Hepatocyte (in vitro differentiated cells): ENCODE data around the gene NBAS. TPM values are rescaled to one million over a fixed set of nuclear protein-coding genes. Genes with fewer than 3 reads are reported as not detected.

Experiments
- DNase-seq: peaks from one replicate; pipeline ENCODE4 v3.0.0-alpha.2; 2016; ENCODE audit warnings: low spot score
- H2AFZ ChIP-seq: fragments of 200-600 bp; sonication (generic); 2 replicates; pipeline ENCODE4 v1.6.0; 2016; ENCODE audit warnings: antibody characterized with exemption, mild to moderate bottlenecking
- H3K27ac ChIP-seq: fragments of 200-600 bp; sonication (generic); 2 replicates; pipeline ENCODE4 v1.5.1; 2016; ENCODE audit warnings: mild to moderate bottlenecking
- H3K27me3 ChIP-seq: fragments of 200-600 bp; sonication (generic); 2 replicates; pipeline ENCODE4 v1.6.1; 2016
- H3K36me3 ChIP-seq: fragments of 200-600 bp; sonication (generic); replicated peaks from 2 replicates; pipeline ENCODE4 v1.5.1; 2016; ENCODE audit warnings: low read depth; ENCODE audit not compliant: insufficient read depth
- H3K4me1 ChIP-seq: fragments of 200-600 bp; sonication (generic); 2 replicates; pipeline ENCODE4 v1.5.1; 2016; ENCODE audit warnings: mild to moderate bottlenecking, moderate library complexity; ENCODE audit not compliant: insufficient read depth
- H3K4me2 ChIP-seq: fragments of 200-600 bp; sonication (generic); 2 replicates; pipeline ENCODE4 v1.6.0; 2016
- H3K4me3 ChIP-seq: fragments of 200-600 bp; sonication (generic); 2 replicates; pipeline ENCODE4 v1.5.1; 2016; ENCODE audit warnings: mild to moderate bottlenecking
- H3K79me2 ChIP-seq: fragments of 200-600 bp; sonication (generic); 2 replicates; pipeline ENCODE4 v1.6.0; 2017; ENCODE audit warnings: mild to moderate bottlenecking
- H3K9me2 ChIP-seq: fragments of 200-600 bp; sonication (generic); replicated peaks from 2 replicates; pipeline ENCODE4 v1.6.0; 2017; ENCODE audit warnings: mild to moderate bottlenecking; ENCODE audit not compliant: insufficient read depth
- H3K9me3 ChIP-seq: fragments of 200-600 bp; sonication (generic); 2 replicates; pipeline ENCODE4 v1.5.1; 2016; ENCODE audit warnings: low read depth, mild to moderate bottlenecking
- H4K20me1 ChIP-seq: fragments of 200-600 bp; sonication (generic); 2 replicates; pipeline ENCODE4 v1.6.0; 2016; ENCODE audit warnings: mild to moderate bottlenecking; ENCODE audit not compliant: insufficient read depth, poor library complexity, severe bottlenecking
- CTCF ChIP-seq: fragments of 200-600 bp; sonication (generic); IDR thresholded peaks from 2 replicates; pipeline ENCODE4 v1.5.1; 2016; ENCODE audit warnings: antibody characterized with exemption, mild to moderate bottlenecking; ENCODE audit not compliant: poor library complexity
- EZH2 ChIP-seq: fragments of 200-600 bp; sonication (generic); IDR thresholded peaks from 2 replicates; pipeline ENCODE4 v1.6.1; 2016; ENCODE audit warnings: antibody characterized with exemption, mild to moderate bottlenecking, borderline replicate concordance
- EZH2phosphoT487 ChIP-seq: fragments of 200-600 bp; sonication (generic); IDR thresholded peaks from one replicate; pipeline ENCODE4 v1.6.1; 2018; ENCODE audit warnings: antibody characterized with exemption, mild to moderate bottlenecking, low read depth, moderate library complexity; ENCODE audit not compliant: unreplicated experiment, severe bottlenecking
- WGBS: methylation state at CpG from one replicate; pipeline ENCODE4 v1.1.6; 2016; ENCODE audit warnings: low lambda C conversion rate; ENCODE audit errors: missing lambda C conversion rate; 5-methylcytosine and 5-hydroxymethylcytosine counted together
- polyA plus RNA-seq: library from polyadenylated mRNA; unstranded; fragments of >200 nt; fragmentation: Nextera tagmentation; extraction: Ambion mirVana; gene quantifications from 2 replicates; pipeline ENCODE4 v1.2.1, GENCODE V29; 2016
- total RNA-seq: library from RNA; depleted of rRNA; stranded (reverse); fragments of >200 nt; gene quantifications from 2 replicates; pipeline ENCODE4 v1.2.3, GENCODE V29; 2014

NBAS gene
- total and polyA plus RNA-seq, 2 experiments from 2014 or later: 20.8 to 47.2 TPM

DNA sequence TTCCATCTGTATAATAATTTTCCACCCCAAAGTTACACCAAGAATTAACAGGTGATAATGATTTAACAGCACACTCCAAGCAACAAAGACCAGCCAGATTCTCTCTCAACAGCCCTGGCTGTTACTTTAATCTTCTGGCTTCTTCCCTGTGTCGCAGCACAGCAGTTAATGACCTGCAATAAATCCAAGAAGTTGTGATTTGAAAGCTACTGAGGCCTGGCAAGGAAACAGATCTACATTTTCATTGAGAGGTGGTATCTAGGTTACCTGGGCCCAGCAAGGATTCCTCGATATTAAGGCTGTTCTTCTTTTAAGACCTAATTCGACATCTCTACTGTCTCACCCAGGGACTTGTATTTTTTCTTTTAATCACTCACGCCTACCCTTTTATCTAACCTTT, 433.8 kb downstream of the NBAS start:
- Histone ChIP-seq H3K4me2 (no peak overlapping the region), H2AFZ (no peak overlapping the region), H3K9me2 (no peaks in the 10 kb centered on the region), H3K9me3 (no peaks in the 10 kb centered on the region), H3K36me3 (no peaks in the 10 kb centered on the region), H3K79me2 (no peaks in the 10 kb centered on the region), H4K20me1 (no peaks in the 10 kb centered on the region), H3K27ac (no peak overlapping the region), H3K4me3 (no peak overlapping the region), H3K27me3 (no peaks in the 10 kb centered on the region), H3K4me1 (no peaks in the 10 kb centered on the region)
- WGBS: 38% methylated on average over 4 of the region's 4 CpGs
- DNase-seq: no peak
- TF ChIP-seq EZH2 (no peak), CTCF (no peak), EZH2phosphoT487 (no peak)

- Histone ChIP-seq H3K4me3 (no peak overlapping the region), H3K4me2 (no peak overlapping the region), H3K9me2 (no peaks in the 10 kb centered on the region), H3K36me3 (no peaks in the 10 kb centered on the region), H3K9me3 (no peaks in the 10 kb centered on the region), H3K4me1 (no peaks in the 10 kb centered on the region), H4K20me1 (no peaks in the 10 kb centered on the region), H3K79me2 (no peaks in the 10 kb centered on the region), H2AFZ (no peak overlapping the region), H3K27me3 (no peaks in the 10 kb centered on the region), H3K27ac (no peak overlapping the region)
- WGBS: 100% methylated on average over 1 of the region's 1 CpG
- DNase-seq: no peak
- no peak for TF ChIP-seq CTCF
- no peak for TF ChIP-seq EZH2
- TF ChIP-seq EZH2phosphoT487: no peak
These were observed 434.8 kb downstream of the NBAS start for GRCh38 chr2:15126373-15126772.

DNA sequence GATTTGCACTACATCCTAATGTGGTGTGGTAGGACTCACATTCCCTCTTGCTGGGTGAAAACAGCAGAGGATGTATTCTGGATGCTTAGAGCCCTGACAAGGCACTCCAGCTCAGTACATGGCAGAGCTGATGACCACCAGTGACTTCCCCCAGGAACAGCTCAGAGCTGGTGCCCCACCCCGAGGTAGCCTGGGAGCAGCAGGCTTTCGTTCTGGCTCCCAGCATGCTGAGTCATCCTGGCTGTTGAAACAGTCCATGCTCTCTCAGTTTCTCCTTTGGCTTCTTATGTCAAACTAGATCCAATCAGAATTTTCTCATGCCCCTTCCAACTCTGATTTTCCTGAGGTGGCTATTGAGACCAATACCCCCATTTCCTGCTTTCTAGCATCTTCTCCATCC, 438.2 kb downstream of the NBAS start:
- Histone ChIP-seq H3K4me1 (no peaks in the 10 kb centered on the region), H3K9me3 (no peaks in the 10 kb centered on the region), H3K27ac (no peak overlapping the region), H3K79me2 (no peaks in the 10 kb centered on the region), H3K9me2 (no peaks in the 10 kb centered on the region), H4K20me1 (no peaks in the 10 kb centered on the region), H3K27me3 (no peaks in the 10 kb centered on the region), H3K4me2 (no peak overlapping the region), H2AFZ (no peak overlapping the region), H3K4me3 (no peak overlapping the region), H3K36me3 (no peaks in the 10 kb centered on the region)
- DNase-seq: no peak
- TF ChIP-seq CTCF: no peak
- WGBS: 48% methylated on average over 2 of the region's 2 CpGs

- Histone ChIP-seq H4K20me1 (no peaks in the 10 kb centered on the region), H3K27me3 (no peaks in the 10 kb centered on the region), H3K4me1 (no peaks in the 10 kb centered on the region), H2AFZ (no peak overlapping the region), H3K9me3 (no peaks in the 10 kb centered on the region), H3K27ac (no peak overlapping the region), H3K36me3 (no peaks in the 10 kb centered on the region), H3K79me2 (no peaks in the 10 kb centered on the region), H3K4me3 (no peak overlapping the region), H3K9me2 (no peaks in the 10 kb centered on the region), H3K4me2 (no peak overlapping the region)
- DNase-seq: no peak
- TF ChIP-seq EZH2 (no peak), CTCF (no peak), EZH2phosphoT487 (no peak)
- WGBS: 59% methylated on average over 6 of the region's 6 CpGs
These were observed 440.5 kb downstream of the NBAS start for GRCh38 chr2:15120631-15121030.
